Activated naive CD4-positive, alpha-beta T cell treated with anti-CD3 and anti-CD28 coated beads, Interleukin-2, amount 50 U/mL, for 72 hours (primary cell): ENCODE measurements around the gene ADAMTS15. TPM values are rescaled to one million over a fixed set of nuclear protein-coding genes. Genes with fewer than 3 reads are reported as not detected.

Experiments
- ATAC-seq, 2 donors: fragments of 150-1000 bp; cut with Tn5 transposase; 2 replicates each; pipeline ENCODE4 v1.10.0; 2021; ENCODE audit warnings: mild to moderate bottlenecking in 2 of 2, moderate library complexity in 2 of 2
- DNase-seq, 2 donors: peaks; one replicate each; pipeline ENCODE4 v3.0.0; 2021 to 2022; ENCODE audit warnings: low spot score in 2 of 2
- H3K27ac Mint-ChIP-seq, 2 donors: one replicate each; pipeline ENCODE4 v1.8.0; 2022; ENCODE audit warnings: mild to moderate bottlenecking in 2 of 2, mixed read lengths in 2 of 2
- H3K36me3 Mint-ChIP-seq, 2 donors: one replicate each; pipeline ENCODE4 v1.8.0; 2022; ENCODE audit warnings: mixed read lengths in 2 of 2
- H3K9me3 Mint-ChIP-seq, 2 donors: one replicate each; pipeline ENCODE4 v1.8.0; 2022; ENCODE audit warnings: mixed read lengths in 2 of 2
- total RNA-seq, 2 donors: library from RNA; stranded (reverse); gene quantifications; one replicate each; pipeline ENCODE4 v1.2.3, GENCODE V29; 2022

ADAMTS15 gene
- total RNA-seq, 2 donors from 2014 or later, result not detected

DNA sequence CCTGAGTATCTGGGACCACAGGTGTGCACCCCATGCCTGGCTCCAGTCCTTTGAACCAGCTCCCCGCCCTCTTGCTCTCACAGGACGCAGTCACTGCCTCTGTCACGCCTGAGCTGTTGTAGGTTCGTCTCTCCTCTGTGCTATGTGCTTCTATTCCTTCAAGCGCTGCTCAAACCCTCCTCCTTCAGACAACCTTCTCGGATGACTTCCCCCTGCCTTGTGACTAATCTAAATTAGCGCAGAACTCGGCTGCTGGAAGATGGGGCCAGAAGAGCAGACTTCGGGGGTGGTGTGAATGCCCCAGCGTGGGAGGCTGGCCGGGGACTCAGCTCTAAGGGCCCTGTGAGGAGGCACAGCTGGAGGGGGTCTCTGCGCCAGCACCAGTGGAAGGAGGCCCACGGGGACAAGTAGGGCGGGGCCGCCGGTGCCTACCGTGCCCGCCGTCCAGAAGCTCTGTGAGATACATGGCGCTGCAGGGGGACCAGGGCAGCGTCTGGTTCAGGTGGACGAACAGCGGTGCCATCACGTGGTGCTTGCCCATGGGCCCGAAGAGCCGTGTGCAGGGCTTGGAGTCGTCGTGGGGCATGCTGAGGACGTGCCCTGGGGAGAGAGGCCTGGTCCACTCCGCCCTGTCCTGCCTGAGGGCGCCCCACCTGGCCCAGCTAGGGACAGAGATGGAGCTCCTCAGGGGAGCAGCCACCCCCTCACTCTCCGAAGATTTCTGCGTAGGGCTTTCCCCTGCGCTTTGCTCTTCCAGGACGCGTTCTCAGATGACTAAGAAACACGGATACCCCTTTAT is 32.5 kb upstream of the ADAMTS15 start:
- no peak for ATAC-seq
- DNase-seq, result no peak
- no peak overlapping the region for H3K27ac Mint-ChIP-seq
- H3K9me3 Mint-ChIP-seq, result no peaks in the 10 kb centered on the region
- H3K36me3 Mint-ChIP-seq, result no peaks in the 10 kb centered on the region

DNA sequence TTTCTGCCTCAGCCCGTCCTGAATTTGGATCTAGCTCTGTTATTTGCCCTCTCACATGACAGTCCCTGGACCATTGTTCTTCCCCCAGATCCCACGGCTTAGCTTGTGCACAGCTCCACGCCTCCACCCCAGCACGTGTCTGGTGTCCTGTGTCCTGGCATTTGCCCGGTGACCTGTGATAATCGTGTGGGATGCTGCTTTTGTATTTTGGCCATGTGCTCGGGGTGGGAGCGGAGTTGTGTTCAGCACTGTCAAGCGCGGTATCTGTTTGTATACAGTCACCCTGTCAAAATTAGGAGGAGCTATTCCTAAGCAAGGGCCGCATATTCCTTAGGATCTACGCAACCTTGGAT is 31.9 kb upstream of the ADAMTS15 start:
- no peak for ATAC-seq
- H3K36me3 Mint-ChIP-seq, result no peaks in the 10 kb centered on the region
- no peak overlapping the region for H3K27ac Mint-ChIP-seq
- no peaks in the 10 kb centered on the region for H3K9me3 Mint-ChIP-seq
- no peak for DNase-seq

DNA sequence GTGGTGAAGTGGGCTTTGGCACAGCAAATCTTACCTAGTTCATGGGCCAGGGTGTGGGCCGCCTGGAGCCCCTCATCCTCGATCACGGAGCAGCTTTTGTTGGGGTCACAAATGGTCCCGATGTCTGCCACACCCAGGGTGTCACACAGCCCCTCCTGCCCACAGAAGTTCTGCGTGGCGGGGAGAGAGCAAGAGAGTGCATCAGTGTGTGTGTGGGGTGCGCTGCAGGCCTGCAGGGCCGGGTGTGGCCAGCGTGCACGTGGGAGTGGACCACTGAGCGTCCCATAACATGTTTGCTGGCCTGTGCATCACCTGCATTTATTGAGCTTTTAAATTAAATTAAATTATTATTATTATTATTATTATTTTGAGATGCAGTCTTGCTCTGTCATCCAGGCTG is 31.5 kb upstream of the ADAMTS15 start:
- no peak for DNase-seq
- Mint-ChIP-seq H3K27ac (no peak overlapping the region), H3K36me3 (no peaks in the 10 kb centered on the region), H3K9me3 (no peaks in the 10 kb centered on the region)
- ATAC-seq, result no peak

DNA sequence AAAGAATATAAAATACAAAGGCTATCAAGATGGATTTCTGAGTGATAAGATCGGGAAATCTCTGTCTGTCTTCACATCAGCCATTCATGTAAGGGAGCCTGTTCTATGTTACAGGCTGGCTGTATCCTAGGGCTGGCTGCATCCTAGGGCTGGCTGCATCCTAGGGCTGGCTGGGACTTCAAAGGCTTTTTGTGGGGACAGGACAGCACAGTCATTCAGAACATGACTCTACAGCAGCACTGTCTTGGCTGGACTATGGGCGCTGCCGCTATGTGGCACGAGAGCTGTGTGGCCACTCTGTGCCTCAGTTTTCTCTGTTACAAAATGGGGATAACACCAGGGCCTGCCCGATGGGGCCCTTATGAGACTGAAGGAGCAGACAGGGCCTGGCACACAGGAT is 30.2 kb upstream of the ADAMTS15 start:
- Mint-ChIP-seq H3K27ac (no peak overlapping the region), H3K9me3 (no peaks in the 10 kb centered on the region), H3K36me3 (no peaks in the 10 kb centered on the region)
- DNase-seq (no peak), ATAC-seq (no peak)

DNA sequence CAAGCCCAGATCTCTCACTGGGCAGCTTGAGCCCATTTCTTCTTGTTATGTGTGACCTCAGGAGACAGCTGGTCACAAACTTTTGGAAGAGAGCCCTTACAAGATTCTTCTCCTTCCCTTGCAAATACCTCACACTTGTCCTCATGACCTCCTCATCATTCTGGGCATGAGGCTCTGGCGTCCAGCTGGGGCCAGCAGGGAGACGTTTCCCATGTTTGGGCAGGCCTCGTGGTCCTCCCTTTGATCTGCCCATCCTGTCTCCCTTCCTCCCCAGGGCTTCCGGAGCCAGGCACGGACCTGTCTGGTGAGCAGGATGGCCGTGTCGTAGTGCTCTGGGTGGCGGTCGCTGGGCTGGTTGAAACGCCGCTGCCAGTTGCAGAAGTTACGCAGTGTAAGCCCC is 29.7 kb upstream of the ADAMTS15 start:
- H3K9me3 Mint-ChIP-seq, result no peaks in the 10 kb centered on the region
- no peak overlapping the region for H3K27ac Mint-ChIP-seq
- no peaks in the 10 kb centered on the region for H3K36me3 Mint-ChIP-seq
- ATAC-seq (no peak), DNase-seq (no peak)

DNA sequence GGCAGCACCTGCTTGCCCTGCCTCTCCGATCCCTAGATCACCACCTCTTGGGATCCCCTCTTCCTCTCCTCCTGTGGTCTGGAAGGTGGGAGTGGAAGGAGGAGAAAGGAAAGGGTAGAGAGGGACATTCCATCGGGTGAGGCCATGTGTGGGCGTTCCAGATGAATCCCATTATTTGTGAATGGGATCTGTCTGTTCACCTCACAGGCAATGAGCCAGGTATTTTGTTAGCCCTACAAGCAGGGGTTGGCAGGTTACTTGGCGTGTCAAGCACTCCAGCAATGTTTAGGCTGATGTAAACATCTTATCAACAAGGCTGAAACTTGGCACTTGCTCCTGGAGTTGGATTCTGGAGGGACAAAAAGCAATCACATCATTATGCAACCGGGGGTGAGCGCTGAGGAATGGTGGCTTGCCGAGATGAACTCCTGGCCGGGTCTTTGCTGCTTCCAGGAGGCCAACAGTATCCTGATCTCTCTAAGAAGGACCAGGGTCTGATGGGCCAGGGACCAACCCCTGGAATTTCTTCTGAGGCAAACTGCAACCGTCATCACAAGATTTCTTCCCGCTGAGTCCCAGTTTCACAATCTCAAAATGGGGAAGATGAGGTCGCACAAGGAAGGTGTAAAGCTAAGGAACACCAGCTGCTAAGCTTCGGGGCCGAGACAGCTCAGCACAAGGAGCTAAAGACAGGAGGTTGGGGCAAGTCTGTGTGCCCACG is 27.8 kb upstream of the ADAMTS15 start:
- no peaks in the 10 kb centered on the region for H3K9me3 Mint-ChIP-seq
- no peak for DNase-seq
- no peaks in the 10 kb centered on the region for H3K36me3 Mint-ChIP-seq
- ATAC-seq, result no peak
- no peak overlapping the region for H3K27ac Mint-ChIP-seq

DNA sequence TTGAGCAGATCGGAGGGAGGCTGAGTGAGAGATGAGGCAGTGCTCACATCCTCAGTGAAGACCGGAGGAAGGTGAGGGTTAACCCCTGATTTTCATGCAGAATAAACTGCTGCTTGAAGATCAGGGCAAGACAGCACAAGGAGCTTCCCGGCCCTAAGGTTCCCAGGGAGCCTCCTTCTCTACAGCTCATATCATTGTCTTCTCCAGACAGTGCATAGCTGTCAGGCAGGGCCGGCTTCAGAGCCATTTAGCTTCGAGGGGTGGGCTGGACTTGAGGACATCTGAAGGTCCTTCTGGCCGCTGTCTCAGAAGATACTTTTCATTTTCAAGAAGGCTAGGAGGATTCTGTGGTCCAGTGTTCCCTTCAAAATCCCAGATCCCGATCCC is 27.3 kb upstream of the ADAMTS15 start:
- H3K27ac Mint-ChIP-seq, result no peak overlapping the region
- no peaks in the 10 kb centered on the region for H3K36me3 Mint-ChIP-seq
- DNase-seq (no peak), ATAC-seq (no peak)
- H3K9me3 Mint-ChIP-seq, result no peaks in the 10 kb centered on the region

DNA sequence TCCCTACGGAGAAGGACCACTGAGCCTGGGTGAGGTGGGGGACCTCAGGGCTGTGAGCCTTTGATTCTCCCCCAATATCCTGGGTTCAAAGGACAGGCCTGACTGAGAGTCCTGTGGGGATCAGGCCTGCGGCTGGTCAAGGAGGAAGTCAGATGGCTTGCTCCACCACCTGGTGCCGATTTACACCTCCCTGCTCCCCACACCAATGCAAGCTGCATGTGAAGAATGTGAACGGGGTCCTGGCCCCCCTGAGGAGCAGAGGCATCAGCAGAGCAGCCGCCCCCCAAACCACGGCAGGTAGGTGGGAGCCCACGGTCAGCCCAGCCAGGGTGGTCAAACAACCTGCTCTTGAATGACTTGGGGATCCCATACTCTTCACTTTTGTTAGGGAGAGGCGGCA is 26.7 kb upstream of the ADAMTS15 start:
- no peak for ATAC-seq
- no peak overlapping the region for H3K27ac Mint-ChIP-seq
- no peak for DNase-seq
- H3K36me3 Mint-ChIP-seq, result peaks cover 0 to under 1% of the 10 kb centered on the region in 2 donors
- H3K9me3 Mint-ChIP-seq, result no peaks in the 10 kb centered on the region

DNA sequence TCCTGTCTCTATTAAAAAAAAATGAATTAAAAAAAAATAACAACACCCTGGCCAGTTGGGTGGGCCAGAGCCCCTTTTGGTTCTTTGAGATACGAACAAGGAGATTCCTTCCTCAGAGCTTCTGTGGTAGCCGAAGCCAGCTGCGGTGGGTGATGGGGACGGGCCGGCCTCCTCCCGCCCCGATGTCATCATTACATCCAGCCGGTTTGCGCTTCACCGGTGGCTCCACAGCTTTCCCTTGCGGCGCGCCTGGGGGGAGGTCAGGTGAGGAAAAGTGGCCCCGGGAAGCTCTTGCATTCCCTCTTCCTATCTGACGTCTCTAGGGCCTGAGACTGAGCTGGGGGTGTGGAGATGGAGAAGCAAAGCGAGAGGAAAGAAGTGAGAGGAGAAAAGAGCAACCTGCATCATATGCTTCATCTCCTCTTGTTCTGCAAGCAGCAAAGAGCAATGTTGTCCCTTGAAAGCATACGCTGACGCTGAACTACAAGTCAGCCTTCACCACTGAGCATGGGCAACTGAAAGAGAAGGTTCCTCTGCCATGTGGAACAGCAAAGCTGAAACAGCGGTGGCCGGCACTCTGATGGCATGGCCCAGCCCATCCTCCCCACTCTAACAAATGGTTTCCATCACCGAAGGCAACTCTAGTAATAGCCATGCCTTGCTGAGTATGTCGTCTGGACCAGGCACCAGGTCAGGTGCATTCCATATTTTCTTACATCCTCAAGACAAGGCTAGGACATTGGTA is 26.0 kb upstream of the ADAMTS15 start:
- ATAC-seq (no peak), DNase-seq (no peak)
- Mint-ChIP-seq H3K9me3 (no peaks in the 10 kb centered on the region), H3K36me3 (peaks cover 0 to 6% of the 10 kb centered on the region in 2 donors), H3K27ac (no peak overlapping the region)

DNA sequence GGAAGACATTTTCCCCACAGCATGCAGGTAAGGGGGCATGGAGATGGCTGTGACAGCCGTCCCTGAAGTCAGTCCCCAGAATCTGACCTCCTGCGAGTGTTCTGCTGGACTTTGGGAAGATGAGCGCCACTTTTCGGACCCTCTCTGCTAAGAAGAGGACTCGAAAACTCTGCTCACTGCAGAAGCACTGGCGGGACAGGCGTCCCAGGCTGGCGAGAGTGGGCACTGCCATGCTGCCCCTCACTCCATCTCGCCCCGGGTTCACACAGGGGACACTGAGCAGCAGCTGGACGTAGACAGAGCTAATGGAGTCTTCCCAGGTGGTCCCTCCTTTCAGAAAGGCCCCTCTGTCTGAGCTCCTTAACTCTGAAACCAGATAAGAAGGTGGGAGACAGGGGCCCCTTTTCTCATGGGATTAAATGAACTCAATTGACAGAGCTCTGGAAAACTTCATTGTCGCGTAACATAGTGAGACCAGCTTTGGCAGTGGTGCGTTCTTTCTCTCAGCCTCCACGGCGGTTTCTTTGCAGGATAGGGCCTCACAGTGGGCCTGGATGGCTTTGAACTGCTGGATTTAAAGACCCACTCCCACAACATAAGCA is 24.8 kb upstream of the ADAMTS15 start:
- no peak for ATAC-seq
- H3K36me3 Mint-ChIP-seq, result peaks cover 2 to 6% of the 10 kb centered on the region in 2 donors
- no peak for DNase-seq
- H3K27ac Mint-ChIP-seq, result no peak overlapping the region
- H3K9me3 Mint-ChIP-seq, result no peaks in the 10 kb centered on the region

DNA sequence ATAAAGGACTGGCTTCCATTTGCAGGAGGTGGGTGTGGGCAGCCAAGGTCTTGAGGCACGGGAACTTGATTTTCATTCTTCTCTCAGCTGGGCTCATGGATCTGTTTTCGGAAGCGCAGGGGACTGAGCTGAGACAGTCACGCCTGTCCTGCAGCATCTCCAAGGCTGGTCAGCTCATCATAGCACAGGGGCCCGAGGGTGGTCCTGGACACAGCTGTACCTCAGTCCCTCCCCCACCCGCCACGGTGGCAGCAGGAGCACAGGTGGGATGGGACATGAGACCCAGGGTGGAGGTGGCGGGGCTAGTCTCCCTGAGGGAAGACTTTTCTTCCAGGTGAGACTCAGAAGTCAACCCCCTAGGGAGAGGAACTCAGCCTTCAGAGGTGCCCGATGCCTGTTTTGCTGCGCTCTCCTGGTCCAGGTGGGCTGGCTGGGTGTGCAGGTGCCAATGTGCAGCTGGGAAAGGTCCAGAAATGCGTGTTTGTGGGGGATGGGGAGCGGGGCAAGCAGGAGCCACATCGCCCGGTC is 23.8 kb upstream of the ADAMTS15 start:
- H3K27ac Mint-ChIP-seq, result no peak overlapping the region
- ATAC-seq (no peak), DNase-seq (no peak)
- peaks cover 6% of the 10 kb centered on the region in 2 donors for H3K36me3 Mint-ChIP-seq
- no peaks in the 10 kb centered on the region for H3K9me3 Mint-ChIP-seq

DNA sequence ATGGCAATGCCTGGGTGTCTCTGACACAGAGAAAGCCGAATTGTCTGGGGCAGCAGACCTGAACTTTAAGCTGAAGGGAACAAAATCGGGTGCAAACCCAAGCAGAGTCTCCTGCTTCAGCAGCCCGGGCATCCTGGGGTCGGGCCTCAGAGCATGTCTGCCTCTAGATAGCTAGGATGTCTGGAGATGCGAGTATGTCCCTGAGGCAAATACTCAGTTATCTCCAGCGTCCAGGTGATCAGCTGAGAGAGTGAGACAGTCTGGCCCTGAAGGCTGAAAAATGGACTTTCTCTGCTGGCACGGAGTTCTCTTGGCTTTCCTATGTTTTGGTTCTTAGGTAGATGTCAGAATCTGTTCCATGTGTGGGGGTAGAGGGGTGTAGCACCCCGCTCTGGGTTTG is 23.3 kb upstream of the ADAMTS15 start:
- DNase-seq, result no peak
- H3K9me3 Mint-ChIP-seq, result no peaks in the 10 kb centered on the region
- peaks cover 6% of the 10 kb centered on the region in 2 donors for H3K36me3 Mint-ChIP-seq
- H3K27ac Mint-ChIP-seq, result no peak overlapping the region
- no peak for ATAC-seq

DNA sequence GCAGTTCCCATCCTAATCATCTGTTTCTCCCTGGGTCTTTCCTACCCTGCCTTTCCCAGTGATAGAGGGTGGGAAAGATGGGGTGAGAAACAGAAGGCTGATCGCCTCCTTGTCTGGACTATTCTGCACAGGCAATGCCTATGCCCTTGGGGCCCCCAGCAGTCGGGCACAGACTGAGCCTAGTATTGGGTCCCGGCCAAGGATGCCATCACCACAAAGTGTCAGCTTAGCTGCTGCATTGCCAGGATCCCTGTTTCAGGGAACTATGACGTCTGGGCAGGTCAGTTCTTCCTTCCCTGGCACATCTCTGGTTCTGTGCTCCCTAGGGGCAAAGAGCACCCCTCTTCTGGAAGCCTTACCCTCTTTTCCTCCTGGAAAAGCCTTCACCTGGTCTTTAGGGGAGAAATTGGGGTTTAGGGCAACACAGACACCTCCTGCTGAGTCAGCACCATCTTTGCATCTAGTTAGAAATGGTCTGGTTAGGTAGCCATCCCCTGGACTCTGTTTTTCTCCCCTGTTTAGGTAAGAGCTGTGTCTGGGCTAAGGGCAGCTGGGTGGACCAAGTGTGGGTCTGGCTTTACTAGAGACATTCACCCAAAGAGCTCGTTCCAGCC is 22.1 kb upstream of the ADAMTS15 start:
- DNase-seq (no peak), ATAC-seq (no peak)
- H3K9me3 Mint-ChIP-seq, result no peaks in the 10 kb centered on the region
- H3K36me3 Mint-ChIP-seq, result peaks cover 6% of the 10 kb centered on the region in 2 donors
- H3K27ac Mint-ChIP-seq, result no peak overlapping the region

DNA sequence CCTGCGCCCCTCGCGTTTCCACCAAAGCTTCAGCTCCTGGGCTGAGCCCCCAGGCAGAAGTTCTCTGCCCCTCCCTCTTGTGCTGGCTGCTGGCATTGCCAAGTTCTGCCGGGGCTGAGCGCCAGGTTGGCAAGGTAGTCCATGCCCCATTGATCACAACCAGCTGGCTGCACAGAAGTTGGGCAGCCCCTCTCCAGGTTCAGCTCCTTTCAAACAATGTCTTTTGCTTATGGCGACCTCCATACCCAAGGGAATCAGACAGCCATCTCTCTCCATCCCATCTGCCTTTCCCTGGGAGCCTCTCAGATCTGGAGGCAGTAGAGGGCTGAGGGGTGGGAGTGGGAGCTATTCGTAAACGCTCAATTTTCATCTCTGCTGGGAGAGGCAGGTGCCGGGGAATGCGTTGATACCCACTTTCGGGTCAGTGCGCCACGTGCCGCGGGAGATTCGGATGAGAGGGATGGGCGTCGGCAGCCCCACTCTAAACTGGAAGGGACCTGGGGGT is 21.6 kb upstream of the ADAMTS15 start:
- Mint-ChIP-seq H3K36me3 (peaks cover 6% of the 10 kb centered on the region in 2 donors), H3K9me3 (no peaks in the 10 kb centered on the region), H3K27ac (no peak overlapping the region)
- no peak for ATAC-seq
- DNase-seq, result no peak

DNA sequence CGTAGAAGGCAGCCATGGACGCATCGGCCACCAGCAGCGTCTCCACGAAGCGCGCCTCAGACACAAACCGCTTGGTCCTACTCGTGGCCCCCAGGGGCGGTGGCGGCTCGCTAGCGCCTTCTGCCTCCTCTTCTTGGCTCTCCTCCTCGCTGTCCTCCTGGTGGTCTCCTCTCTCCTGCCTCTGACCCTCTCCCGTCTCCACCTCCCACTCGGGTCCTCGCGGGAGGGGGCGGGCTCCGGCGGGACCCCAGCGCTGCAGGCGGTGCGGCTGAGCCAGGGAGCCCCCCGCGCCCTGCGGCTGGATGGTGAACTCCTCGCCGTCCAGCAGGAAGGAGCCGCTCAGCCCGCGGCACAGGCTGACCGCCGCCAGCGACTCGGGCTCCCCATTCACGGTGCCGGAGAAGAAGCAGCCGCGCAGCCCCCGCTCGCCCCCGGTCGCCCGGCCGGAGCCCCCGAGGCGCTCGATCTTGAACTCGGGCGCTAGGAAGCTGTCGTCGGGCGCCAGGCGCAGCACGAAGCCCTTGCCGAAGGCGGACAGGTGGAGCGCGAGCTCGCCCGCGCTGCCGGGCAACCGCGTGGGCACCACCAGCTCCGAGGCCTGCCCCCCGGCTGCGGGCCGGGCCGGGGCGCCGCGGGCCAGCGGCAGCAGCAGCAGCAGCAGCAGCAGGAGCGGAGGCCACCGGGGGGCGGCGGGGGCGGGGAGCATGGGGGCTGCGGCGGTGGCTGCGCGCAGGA is 20.7 kb upstream of the ADAMTS15 start:
- H3K36me3 Mint-ChIP-seq, result peaks cover 6% of the 10 kb centered on the region in 2 donors
- DNase-seq (no peak), ATAC-seq (no peak)
- no peaks in the 10 kb centered on the region for H3K9me3 Mint-ChIP-seq
- no peak overlapping the region for H3K27ac Mint-ChIP-seq
